Parathyroid adenoma (tissue), 2 donors: ENCODE data around the gene SNIP1.

ENCODE experiments used
- H2AFZ ChIP-seq: fragments of 300-600 bp; sonication (generic); one replicate; pipeline ENCODE4 v1.7.0; 2017; ENCODE audit warnings: antibody characterized with exemption, mild to moderate bottlenecking
- H3K27ac ChIP-seq: fragments of 300-600 bp; sonication (generic); one replicate; pipeline ENCODE4 v1.7.0; 2017
- H3K27me3 ChIP-seq: fragments of 300-600 bp; sonication (generic); one replicate; pipeline ENCODE4 v1.7.0; 2017; ENCODE audit warnings: low read length; ENCODE audit not compliant: control insufficient read depth, insufficient read depth
- H3K36me3 ChIP-seq: fragments of 300-600 bp; sonication (generic); one replicate; pipeline ENCODE4 v1.7.0; 2017; ENCODE audit warnings: low read length; ENCODE audit not compliant: control insufficient read depth, insufficient read depth
- H3K4me1 ChIP-seq: fragments of 300-600 bp; sonication (generic); one replicate; pipeline ENCODE4 v1.7.0; 2017; ENCODE audit warnings: control low read depth
- H3K4me2 ChIP-seq: fragments of 300-600 bp; sonication (generic); one replicate; pipeline ENCODE4 v1.7.0; 2017; ENCODE audit warnings: low read length
- H3K4me3 ChIP-seq: fragments of 300-600 bp; sonication (generic); one replicate; pipeline ENCODE4 v1.7.0; 2017; ENCODE audit warnings: low read depth, low read length
- H3K79me2 ChIP-seq: fragments of 300-600 bp; sonication (generic); one replicate; pipeline ENCODE4 v1.7.0; 2017; ENCODE audit warnings: control low read depth
- H3K9ac ChIP-seq: fragments of 300-600 bp; sonication (generic); one replicate; pipeline ENCODE4 v1.7.0; 2017; ENCODE audit warnings: mild to moderate bottlenecking
- H3K9me3 ChIP-seq: fragments of 300-600 bp; sonication (generic); one replicate; pipeline ENCODE4 v1.7.0; 2017; ENCODE audit warnings: low read length; ENCODE audit not compliant: control insufficient read depth
- TF ChIP-seq, protein P1 (sequence below): fragments of 300-600 bp; sonication (generic); IDR thresholded peaks from one replicate; pipeline ENCODE4 v1.7.0; 2017; ENCODE audit warnings: antibody characterized with exemption, mild to moderate bottlenecking
- donor health status: primary hyperparathyroidism.

The SNIP1 gene

DNA sequence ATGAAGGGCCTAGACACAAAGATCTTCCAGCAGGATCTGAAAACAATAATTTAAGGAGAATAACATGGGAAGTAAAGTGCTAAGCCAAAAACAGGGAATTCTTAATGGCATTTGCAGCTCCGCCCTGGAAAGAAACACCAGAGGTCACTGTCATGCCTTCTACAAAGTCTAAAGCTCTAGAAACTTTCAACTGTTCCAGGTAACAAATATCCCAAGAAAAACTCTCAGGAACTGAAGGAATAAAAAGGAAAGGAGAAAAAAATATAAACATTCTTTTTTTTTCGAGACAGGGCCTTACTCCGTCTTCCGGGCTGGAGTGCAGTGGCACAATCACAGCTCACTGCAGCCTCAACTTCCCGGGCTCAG lies 66.5 kb downstream of the SNIP1 start:
- Histone ChIP-seq H3K27ac (peak overlapping the region; percentile 42), H3K9ac (no peak overlapping the region), H3K4me3 (no peak overlapping the region), H3K4me2 (no peak overlapping the region), H3K36me3 (no peaks in the 10 kb centered on the region), H3K27me3 (no peaks in the 10 kb centered on the region), H3K4me1 (no peaks in the 10 kb centered on the region), H3K79me2 (no peaks in the 10 kb centered on the region), H2AFZ (no peak overlapping the region), H3K9me3 (no peaks in the 10 kb centered on the region)
- TF ChIP-seq, protein P1, sequence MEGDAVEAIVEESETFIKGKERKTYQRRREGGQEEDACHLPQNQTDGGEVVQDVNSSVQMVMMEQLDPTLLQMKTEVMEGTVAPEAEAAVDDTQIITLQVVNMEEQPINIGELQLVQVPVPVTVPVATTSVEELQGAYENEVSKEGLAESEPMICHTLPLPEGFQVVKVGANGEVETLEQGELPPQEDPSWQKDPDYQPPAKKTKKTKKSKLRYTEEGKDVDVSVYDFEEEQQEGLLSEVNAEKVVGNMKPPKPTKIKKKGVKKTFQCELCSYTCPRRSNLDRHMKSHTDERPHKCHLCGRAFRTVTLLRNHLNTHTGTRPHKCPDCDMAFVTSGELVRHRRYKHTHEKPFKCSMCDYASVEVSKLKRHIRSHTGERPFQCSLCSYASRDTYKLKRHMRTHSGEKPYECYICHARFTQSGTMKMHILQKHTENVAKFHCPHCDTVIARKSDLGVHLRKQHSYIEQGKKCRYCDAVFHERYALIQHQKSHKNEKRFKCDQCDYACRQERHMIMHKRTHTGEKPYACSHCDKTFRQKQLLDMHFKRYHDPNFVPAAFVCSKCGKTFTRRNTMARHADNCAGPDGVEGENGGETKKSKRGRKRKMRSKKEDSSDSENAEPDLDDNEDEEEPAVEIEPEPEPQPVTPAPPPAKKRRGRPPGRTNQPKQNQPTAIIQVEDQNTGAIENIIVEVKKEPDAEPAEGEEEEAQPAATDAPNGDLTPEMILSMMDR: no peak

DNA sequence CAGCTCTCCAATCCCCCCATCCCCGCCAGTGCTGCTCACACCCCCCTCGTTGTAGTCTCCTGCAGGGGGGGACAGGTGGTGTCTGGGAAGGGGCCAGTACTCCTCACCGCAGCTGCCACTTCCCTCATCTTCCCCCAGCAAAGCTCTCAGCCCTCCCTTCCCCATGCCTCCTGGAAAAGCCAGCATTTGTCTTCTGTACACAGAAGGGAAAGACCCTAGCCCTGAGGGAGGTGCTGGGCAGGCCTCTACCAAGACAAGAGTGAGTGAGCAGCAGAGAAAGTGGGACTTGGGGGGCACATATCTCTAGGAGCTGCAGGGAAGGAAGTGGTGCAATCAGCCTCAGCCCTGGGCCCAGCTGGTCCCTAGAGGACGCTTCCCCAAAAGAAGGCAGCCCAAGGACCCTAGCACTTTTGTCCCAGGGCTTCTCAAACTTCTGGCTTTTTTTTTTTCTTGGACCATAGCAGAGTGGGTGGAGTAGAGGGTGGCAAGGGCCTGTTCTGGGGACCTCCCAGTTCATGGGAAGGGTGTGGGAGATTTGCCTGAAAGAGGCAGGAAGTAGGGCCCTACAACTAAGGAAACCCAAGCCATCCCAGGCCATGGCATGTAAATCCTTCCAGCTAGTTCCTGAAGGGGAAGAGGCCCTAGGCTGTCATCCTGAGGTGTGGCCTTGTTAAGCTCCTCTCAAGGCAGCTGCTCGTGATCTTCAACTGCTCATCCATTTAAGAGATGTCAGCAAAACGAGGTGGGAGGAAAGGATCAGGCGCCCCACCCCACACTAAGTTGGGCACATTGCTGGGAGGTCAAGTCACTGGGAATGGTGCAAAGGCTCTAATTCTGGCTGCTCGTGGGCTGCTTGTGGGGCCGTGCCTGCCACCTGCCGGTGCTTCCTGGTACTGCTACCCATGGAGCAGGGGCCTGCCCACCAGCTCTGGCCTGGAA lies 67.1 kb downstream of the SNIP1 start:
- Histone ChIP-seq H3K4me3 (no peak overlapping the region), H3K79me2 (no peaks in the 10 kb centered on the region), H3K4me2 (no peak overlapping the region), H3K36me3 (no peaks in the 10 kb centered on the region), H3K4me1 (no peaks in the 10 kb centered on the region), H3K9ac (no peak overlapping the region), H3K27me3 (no peaks in the 10 kb centered on the region), H3K9me3 (no peaks in the 10 kb centered on the region), H3K27ac (peak overlapping the region; percentile 42), H2AFZ (no peak overlapping the region)
- TF ChIP-seq, protein P1: peak; percentile 87

DNA sequence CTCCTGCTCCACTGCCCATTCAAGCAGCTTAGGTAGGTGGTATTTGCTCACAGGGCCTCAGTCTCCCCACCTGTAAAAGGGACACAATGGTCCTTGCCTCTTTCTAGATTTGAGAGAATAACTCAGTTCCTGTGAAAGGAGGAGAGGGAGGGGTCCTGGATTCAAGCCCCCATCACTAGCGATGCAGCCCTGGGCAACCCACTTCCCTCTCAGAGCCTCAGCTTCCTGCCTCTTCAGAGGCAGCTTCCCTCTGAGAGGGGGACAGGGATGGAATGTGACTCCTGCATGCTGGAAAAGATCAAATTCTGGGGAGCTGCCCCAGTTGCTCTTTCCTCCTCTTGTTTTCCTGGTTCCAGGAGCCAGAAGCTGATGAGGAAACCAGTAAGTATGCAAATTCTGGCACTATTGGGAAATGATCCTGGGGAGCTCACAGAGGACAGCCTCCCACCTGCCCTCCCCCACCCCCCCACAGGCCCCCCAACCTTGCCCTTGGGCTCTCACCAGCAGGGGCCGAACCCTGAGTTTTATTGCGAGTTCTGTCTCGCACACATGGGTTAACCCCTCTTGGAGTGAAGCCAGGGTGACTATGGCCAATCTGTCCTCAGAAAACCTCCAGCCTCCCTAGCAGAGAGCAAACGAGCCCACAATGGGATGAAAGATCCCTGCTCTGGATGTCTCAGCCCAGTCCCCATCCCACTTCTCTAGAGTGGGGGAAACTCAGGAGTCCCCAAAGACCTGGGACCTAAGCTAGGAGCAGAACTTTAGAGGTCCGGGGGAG lies 68.0 kb downstream of the SNIP1 start:
- Histone ChIP-seq H3K27ac (no peak overlapping the region), H3K9ac (no peak overlapping the region), H3K27me3 (no peaks in the 10 kb centered on the region), H3K36me3 (no peaks in the 10 kb centered on the region), H3K9me3 (no peaks in the 10 kb centered on the region), H3K4me1 (no peaks in the 10 kb centered on the region), H3K4me2 (no peak overlapping the region), H2AFZ (no peak overlapping the region), H3K4me3 (no peak overlapping the region), H3K79me2 (no peaks in the 10 kb centered on the region)
- TF ChIP-seq, protein P1: no peak
